Loucy (cell line): ENCODE data around the gene GNA12.

ENCODE experiments used
- CTCF ChIP-seq: fragments of 200-600 bp; sonication (generic); conservative IDR thresholded peaks from 2 replicates; pipeline ENCODE4 v1.5.1; 2014; ENCODE audit warnings: mild to moderate bottlenecking, antibody characterized with exemption, low read length
- EZH2phosphoT487 ChIP-seq: fragments of 200-600 bp; IDR thresholded peaks from 2 replicates; pipeline ENCODE4 v1.6.1; 2018; ENCODE audit warnings: antibody characterized with exemption, mild to moderate bottlenecking, moderate library complexity, borderline replicate concordance

- TF ChIP-seq CTCF (no peak), EZH2phosphoT487 (no peak)
These were observed 6.0 kb upstream of the GNA12 start for GRCh38 chr7:2849941-2850766.
